Activated CD4-positive, CD25-positive, alpha-beta regulatory T cell treated with anti-CD3 and anti-CD28 coated beads, Interleukin-2, amount 50 U/mL, for 16 hours (primary cell): ENCODE data around the gene KLHL6.
"Not testable (repeated sequence)": the region's sequence is repeated elsewhere in the genome, so short reads cannot be mapped to it uniquely, and the experiment has no call there.

ENCODE experiments used
- DNase-seq: peaks from one replicate; pipeline ENCODE4 v3.0.0-alpha.2; 2020; ENCODE audit warnings: low read depth, low spot score

Gene KLHL6

GRCh38 chr3:183487016-183487415 is 68.5 kb downstream of the KLHL6 start:
- DNase-seq, result no peak

DNA sequence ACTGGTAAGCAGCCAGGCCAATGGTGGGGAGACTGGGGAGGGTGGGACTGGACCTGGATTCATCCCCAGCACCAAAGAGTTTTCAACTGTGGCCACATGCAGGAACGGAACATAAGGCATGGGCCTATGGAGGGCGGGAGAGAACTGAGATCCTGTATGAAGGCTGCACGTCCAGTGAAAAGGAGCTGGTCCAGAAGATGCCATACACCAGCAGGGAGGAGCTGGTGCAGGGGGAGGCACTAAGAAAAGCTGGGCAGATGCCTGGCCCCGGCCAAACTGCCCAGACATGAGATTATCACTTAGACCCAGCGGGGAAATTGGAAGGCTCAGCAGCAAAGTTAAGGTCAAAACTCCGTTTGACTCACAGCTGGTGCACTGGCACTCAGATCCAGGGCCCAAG is 69.0 kb downstream of the KLHL6 start:
- no peak for DNase-seq

DNA sequence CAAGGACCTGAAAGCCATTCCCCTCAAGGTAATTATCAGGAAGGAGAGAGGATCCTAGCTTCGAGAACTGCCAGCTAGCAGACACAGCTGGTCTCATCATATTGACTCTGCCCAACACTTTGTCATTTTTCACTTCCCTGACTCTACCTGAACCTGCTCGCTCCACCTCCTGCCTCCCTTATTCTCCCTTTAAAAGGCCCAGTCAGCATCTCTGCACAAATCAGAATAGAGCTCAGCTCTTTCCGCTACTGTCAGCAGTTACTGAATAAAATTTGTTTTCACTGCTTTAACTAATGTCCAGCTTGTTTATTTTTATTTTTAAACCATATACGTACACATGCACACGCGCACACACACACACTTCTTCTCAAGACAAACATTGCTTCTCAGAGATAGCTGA is 69.9 kb downstream of the KLHL6 start:
- DNase-seq, result no peak

- DNase-seq, result no peak
These were observed 70.4 kb downstream of the KLHL6 start for GRCh38 chr3:183485093-183485492.

GRCh38 chr3:183484431-183485075 is 71.0 kb downstream of the KLHL6 start:
- DNase-seq, result no peak

DNA sequence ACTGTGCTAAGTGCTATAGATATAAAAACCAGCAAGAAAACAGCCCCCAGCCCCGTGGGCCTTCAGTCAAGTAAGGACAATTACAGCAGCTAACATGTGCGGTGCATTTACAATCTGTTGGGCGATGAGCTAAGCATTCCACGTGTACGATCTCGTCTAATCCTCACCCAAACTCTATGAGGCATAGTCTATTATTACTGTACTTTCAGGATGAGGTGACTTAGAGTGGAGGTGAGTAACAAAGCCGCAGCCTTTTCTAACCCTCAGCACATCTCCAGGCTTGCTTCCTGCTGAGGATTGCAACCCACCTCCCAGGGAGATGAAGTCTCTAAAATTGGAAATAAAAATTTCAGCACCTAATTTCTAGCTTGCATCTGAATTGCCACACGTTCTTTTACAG is 73.9 kb downstream of the KLHL6 start:
- no peak for DNase-seq

DNA sequence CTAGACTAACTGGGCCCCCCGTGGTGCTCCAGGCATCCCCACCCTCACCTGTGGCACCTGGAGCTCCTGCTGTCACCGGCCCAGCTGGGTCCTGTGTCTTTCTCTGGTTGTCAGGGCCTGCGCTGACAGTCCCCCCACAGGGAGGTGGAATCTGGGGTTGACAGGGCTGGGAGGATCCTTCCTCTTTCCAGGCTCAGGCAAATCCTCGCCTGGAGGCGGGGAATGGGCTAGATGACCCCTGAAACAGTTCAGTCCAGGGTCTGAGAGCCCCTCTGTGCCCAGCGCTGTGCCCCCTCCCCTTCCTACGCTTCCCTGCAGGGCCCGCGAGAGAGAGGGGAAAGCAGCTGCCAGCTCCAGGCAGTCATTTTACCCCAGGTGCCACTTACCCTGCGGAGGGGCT is 77.0 kb downstream of the KLHL6 start:
- no peak for DNase-seq

- no peak for DNase-seq
These were observed 77.6 kb downstream of the KLHL6 start for GRCh38 chr3:183477801-183478456.

DNA sequence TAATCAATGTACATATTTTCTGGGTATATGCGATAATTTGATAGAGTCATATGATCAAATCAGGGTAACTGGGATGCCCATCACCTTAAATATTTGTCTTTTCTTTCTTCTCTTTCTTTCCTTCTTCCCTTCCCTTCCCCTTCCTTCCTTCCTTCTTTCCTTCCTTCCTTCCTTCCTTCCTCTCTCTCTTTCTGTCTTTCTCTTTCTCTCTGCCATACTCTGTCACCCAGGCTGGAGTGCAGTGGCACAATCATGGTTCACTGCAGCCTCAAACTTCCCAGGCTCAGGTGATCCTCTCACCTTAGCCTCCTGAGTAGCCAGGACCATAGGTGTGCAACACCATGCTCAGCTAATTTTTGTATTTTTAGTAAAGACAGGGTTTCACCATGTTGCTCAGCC is 79.7 kb downstream of the KLHL6 start:
- DNase-seq, result not testable (repeated sequence)

GRCh38 chr3:183475016-183475763 is 80.3 kb downstream of the KLHL6 start:
- DNase-seq, result no peak

- DNase-seq, result no peak
These were observed 81.5 kb downstream of the KLHL6 start for GRCh38 chr3:183473969-183474368.

- no peak for DNase-seq
These were observed 83.4 kb downstream of the KLHL6 start for GRCh38 chr3:183472155-183472554.

GRCh38 chr3:183468424-183468823 is 87.1 kb downstream of the KLHL6 start:
- DNase-seq, result no peak

DNA sequence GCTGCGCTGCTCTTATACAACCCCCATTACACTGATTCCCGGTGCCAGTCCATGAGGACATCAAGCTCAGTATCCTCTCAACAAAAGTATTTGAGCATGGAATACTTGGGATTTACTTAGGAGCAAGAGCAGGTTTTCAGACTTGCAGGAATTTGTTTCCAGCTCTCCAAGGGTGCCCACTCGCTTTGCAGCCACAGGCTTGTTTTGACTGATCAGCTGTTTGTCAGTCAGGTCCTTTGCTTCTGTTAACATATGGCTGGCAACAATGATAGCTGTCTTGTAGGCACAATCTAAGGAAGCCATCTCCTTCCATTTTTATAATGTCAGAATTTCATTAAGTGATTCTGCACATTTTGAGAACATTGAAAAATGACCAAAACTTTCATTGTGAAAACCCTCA is 88.9 kb downstream of the KLHL6 start:
- no peak for DNase-seq

DNA sequence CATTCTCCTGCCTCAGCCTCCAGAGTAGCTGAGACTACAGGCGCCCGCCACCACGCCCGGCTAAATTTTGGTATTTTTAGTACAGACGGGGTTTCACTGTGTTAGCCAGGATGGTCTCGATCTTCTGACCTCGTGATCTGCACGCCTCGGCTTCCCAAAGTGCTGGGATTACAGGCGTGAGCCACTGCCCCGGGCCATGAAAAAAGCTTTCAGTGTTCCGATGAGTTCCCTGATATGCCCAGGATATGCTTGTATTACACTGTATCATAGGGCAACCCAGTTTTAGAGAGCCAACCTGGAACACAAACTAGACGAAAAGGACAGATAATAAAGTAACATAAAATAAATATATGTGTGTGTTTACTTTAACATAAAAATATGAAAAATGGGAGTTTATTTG is 89.8 kb downstream of the KLHL6 start:
- not testable (repeated sequence) for DNase-seq

DNA sequence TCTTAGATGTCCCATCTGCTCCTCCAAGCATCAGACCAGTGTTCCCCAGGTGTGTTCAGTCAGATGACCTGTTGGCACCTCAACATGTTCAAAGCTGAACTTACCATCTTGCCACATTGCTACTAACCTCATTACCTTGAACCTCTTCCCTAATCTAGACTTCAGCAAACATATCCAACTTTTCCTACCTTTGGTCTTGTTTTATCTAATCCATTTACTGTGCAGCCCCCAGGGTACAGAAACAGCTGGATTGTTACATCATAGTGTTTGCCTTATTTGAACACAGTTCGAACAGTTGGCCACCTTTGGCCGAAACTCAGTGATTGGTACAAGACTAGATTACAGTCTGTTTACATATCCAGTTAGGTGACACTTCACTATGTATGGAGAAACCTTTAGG is 91.0 kb downstream of the KLHL6 start:
- no peak for DNase-seq

GRCh38 chr3:183460081-183461055 is 95.1 kb downstream of the KLHL6 start:
- DNase-seq, result no peak

- DNase-seq, result no peak
These were observed 100.4 kb downstream of the KLHL6 start for GRCh38 chr3:183455089-183455488.

DNA sequence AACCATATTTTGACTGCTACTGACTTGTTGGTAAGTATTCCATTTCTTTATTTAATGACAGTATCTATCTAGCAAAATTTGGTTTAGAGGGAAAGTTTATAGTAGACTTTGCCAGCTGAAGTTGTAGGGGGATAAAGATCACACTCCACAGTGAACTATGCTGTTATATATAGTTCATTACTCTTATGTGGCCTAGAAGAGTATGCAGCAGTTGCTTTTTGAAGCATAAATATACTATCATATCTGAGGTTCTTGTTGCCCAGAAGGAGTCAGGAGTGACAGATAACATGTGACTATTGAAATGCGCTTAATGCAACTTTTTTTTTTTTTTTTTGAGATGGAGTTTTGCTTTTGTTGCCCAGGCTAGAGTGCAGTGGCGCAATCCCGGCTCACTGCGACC is 101.4 kb downstream of the KLHL6 start:
- DNase-seq, result no peak

GRCh38 chr3:183449791-183450190 is 105.7 kb downstream of the KLHL6 start:
- DNase-seq, result no peak

GRCh38 chr3:183449391-183449790 is 106.1 kb downstream of the KLHL6 start:
- DNase-seq, result no peak
